A549 treated with AZD9567 at 1 μM for 4 hours (cell line): ENCODE data around the gene C16orf92. TPM values are rescaled to one million over a fixed set of nuclear protein-coding genes. Genes with fewer than 3 reads are reported as not detected.

ENCODE experiments used
- total RNA-seq: library from RNA; stranded (reverse); fragments of 200-300 nt; extraction: Qiagen RNA extraction; gene quantifications from 5 replicates; pipeline ENCODE4 v1.2.3, GENCODE V29; 2022; ENCODE audit not compliant: insufficient read depth

Gene C16orf92, protein sequence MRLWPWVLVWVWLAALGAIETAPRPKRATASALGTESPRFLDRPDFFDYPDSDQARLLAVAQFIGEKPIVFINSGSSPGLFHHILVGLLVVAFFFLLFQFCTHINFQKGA
- not detected in 5 replicates for total RNA-seq

GRCh38 chr16:30022887-30023286 lies at the start of gene C16orf92:
TSS of gene C16orf92 (plus strand) at chr16:30023198. CDS start at chr16:30023341, 143 bp downstream.

DNA sequence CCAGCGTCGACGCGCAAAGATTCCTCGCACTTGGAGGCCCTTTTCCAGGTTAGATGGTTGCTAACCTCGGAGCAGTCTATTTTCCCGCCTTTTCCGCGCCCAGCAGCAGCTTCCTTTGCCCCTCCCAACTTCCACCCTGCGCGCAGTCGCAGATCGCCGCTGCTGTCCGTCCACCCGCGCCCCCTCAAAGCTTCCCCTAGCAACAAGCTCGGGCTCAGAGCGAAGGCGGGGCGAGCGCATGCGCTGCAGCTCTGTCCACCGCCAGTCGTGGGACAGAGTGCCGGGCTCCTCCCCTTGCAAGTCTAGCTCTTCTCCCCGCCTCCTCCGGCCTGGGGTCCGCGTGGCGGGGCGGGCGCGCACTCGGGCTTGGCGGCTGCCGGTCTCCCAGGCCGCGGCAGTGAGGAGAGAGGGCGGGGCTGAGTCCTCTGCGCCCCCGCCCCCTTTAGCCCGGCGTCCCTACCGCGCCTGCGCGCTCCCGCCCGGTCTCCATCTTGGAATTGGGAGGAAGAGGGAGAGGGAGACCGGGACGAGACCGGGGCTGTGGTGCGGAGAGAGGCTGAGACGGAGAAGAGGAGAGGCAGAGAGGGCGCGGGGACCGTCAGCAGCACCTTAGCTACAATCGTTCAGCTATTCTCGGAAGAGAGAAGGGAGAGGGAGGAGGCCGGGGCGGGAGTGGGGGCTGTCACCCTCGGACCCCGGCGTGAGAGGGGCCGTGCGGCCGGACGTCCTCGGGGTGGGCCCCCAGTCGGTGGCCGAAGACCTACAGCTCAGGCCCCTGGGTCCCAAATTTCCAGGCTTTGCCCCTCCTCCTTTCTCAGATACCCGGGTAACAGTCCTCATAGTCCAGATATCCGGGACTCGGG lies 49.4 kb upstream of the C16orf92 start, which contains the start of gene TAOK2:
TAOK2 (plus strand) TSS at position 485 of the 863 bp plus-strand sequence. CDS start 3,905 bp downstream, outside the sequence.

GRCh38 chr16:29995324-29995910 lies 27.6 kb upstream of the C16orf92 start, which contains the start of gene HIRIP3:
TSS of gene HIRIP3 (minus strand) at chr16:29995617. CDS start at chr16:29995605, 12 bp downstream.

GRCh38 chr16:29995911-29996765 lies 26.9 kb upstream of the C16orf92 start, which contains the start of gene INO80E:
TSS of gene INO80E (plus strand) at chr16:29996241. CDS start at chr16:29996311, 70 bp downstream.

DNA sequence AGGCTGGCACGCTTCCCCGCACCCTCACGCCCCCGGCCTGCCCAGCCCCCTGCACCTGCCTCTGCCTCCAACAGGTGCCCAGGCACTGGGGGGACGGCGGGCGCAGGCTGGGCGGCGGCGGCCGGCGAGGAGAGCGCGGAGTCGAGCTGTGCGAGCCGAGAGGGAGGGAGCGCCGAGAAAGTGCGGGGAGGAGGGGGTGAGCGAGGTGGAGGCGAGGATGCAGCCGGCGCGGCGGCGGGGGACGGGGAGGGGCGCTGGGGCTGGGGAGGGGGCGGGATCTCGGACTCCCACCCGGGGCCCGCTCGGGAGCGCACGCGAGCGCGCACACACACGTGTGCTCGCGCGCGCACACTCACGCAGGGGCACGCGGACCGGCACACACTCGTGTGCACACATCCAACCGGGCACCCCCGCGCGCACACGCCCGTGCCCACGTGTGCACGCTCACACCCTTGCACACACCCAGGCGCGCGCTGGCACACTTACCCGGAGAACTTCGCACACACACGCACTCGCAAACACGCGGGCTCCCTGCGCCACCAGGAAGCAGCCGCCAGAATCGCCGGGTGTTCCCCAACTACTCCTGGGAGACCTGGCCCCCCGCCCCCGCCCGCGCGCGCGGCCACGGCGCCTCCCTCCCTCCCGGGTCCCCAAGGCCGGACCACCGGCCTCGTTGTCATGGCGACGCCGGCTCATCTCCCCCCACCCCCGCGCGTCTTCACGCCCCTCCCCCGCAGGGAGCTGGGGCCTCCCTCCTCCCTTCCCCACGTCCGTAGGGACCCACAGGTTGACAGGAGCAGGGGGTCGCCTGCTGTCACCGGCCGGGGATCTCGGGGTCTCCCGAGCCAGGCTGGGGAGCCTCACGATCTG lies 11.9 kb upstream of the C16orf92 start, which contains the start of gene DOC2A:
DOC2A (minus strand) TSS at position 184 of the 870 bp plus-strand sequence. CDS start 805 bp downstream, outside the sequence.

GRCh38 chr16:30030841-30031413 lies 7.9 kb downstream of the C16orf92 start, which contains the start of gene TLCD3B:
TSS of gene TLCD3B (minus strand) at chr16:30031271. CDS start at chr16:30030527, 744 bp downstream.

GRCh38 chr16:30065102-30065942 lies 42.3 kb downstream of the C16orf92 start, which contains the start of gene ALDOA:
TSS of gene ALDOA (plus strand) at chr16:30065760. CDS start at chr16:30066898, 1,138 bp downstream.

Other genes starting within 250 kb of the C16orf92 start
- not detected in 5 replicates for gene ZG16, start 244.9 kb upstream of the C16orf92 start, total RNA-seq
- gene KIF22, start 232.4 kb upstream of the C16orf92 start, total RNA-seq = 71.5 to 95.7 TPM (median 89.0 TPM) in 5 replicates
- 133 to 159 TPM (median 151 TPM) in 5 replicates for gene MAZ, start 216.7 kb upstream of the C16orf92 start, total RNA-seq
- gene PRRT2, start 211.0 kb upstream of the C16orf92 start, total RNA-seq = 0.22 to 0.35 TPM (median 0.34 TPM) in 4 of 5 replicates, not detected in the other
- 27.3 to 42.4 TPM (median 38.8 TPM) in 5 replicates for gene PAGR1, start 207.0 kb upstream of the C16orf92 start, total RNA-seq
- gene MVP, start 202.7 kb upstream of the C16orf92 start, total RNA-seq = 98.8 to 137 TPM (median 127 TPM) in 5 replicates
- 57.2 to 95.0 TPM (median 91.4 TPM) in 5 replicates for gene CDIPT, start 160.0 kb upstream of the C16orf92 start, total RNA-seq
- gene SEZ6L2, start 123.6 kb upstream of the C16orf92 start, total RNA-seq = 15.8 to 21.0 TPM (median 20.6 TPM) in 5 replicates
- gene ASPHD1, start 122.7 kb upstream of the C16orf92 start, total RNA-seq = 19.5 to 28.6 TPM (median 23.6 TPM) in 5 replicates
- gene KCTD13, start 97.0 kb upstream of the C16orf92 start, total RNA-seq = 13.2 to 21.3 TPM (median 20.2 TPM) in 5 replicates
- gene TMEM219, start 61.1 kb upstream of the C16orf92 start, total RNA-seq = 80.6 to 98.0 TPM (median 93.6 TPM) in 5 replicates
- gene TAOK2, start 49.3 kb upstream of the C16orf92 start, total RNA-seq = 23.1 to 35.4 TPM (median 34.5 TPM) in 5 replicates
- 12.8 to 15.6 TPM (median 14.2 TPM) in 5 replicates for gene HIRIP3, start 27.6 kb upstream of the C16orf92 start, total RNA-seq
- gene INO80E, start 27.0 kb upstream of the C16orf92 start, total RNA-seq = 87.3 to 104 TPM (median 98.6 TPM) in 5 replicates
- gene DOC2A, start 12.2 kb upstream of the C16orf92 start, total RNA-seq = 1.8 to 2.3 TPM (median 2.2 TPM) in 4 of 5 replicates, not detected in the other
- gene TLCD3B, start 8.1 kb downstream of the C16orf92 start, total RNA-seq = 0.25 to 0.43 TPM (median 0.38 TPM) in 4 of 5 replicates, not detected in the other
- 1,612 to 1,913 TPM (median 1,799 TPM) in 5 replicates for gene ALDOA, start 42.6 kb downstream of the C16orf92 start, total RNA-seq
- 138 to 146 TPM (median 142 TPM) in 5 replicates for gene PPP4C, start 52.8 kb downstream of the C16orf92 start, total RNA-seq
- 0.12 to 0.32 TPM (median 0.22 TPM) in 4 of 5 replicates, not detected in the other for gene TBX6, start 68.7 kb downstream of the C16orf92 start, total RNA-seq
- gene YPEL3, start 73.0 kb downstream of the C16orf92 start, total RNA-seq = 6.1 to 8.0 TPM (median 7.7 TPM) in 5 replicates
- gene GDPD3, start 90.3 kb downstream of the C16orf92 start, total RNA-seq = 1.3 to 1.7 TPM (median 1.6 TPM) in 4 of 5 replicates, not detected in the other
- 26.5 to 32.3 TPM (median 32.1 TPM) in 5 replicates for gene MAPK3, start 100.0 kb downstream of the C16orf92 start, total RNA-seq
- gene CORO1A, start 160.4 kb downstream of the C16orf92 start, total RNA-seq = 2.6 to 4.6 TPM (median 3.1 TPM) in 5 replicates
- gene BOLA2B, start 170.5 kb downstream of the C16orf92 start, total RNA-seq = 104 to 219 TPM (median 200 TPM) in 5 replicates
- 7.2 to 29.2 TPM (median 20.1 TPM) in 5 replicates for gene SLX1A, start 170.7 kb downstream of the C16orf92 start, total RNA-seq
- gene SULT1A3, start 176.1 kb downstream of the C16orf92 start, total RNA-seq = 5.6 to 28.8 TPM (median 7.8 TPM) in 5 replicates
- gene NPIPB13, start 225.3 kb downstream of the C16orf92 start, total RNA-seq = 2.7 to 3.0 TPM (median 2.8 TPM) in 4 of 5 replicates, not detected in the other